ENCODE data around the gene PSMB4.
"Not testable (repeated sequence)": the region's sequence is repeated elsewhere in the genome, so short reads cannot be mapped to it uniquely, and the experiment has no call there.

Gene PSMB4

GRCh38 chr1:151399324-151400171 is at the start of gene PSMB4:
TSS of gene PSMB4 (plus strand) at chr1:151399573. CDS start at chr1:151399588, 15 bp downstream.
- Histone ChIP-seq H3K9ac (ENCODE audit: low read depth, low read length) (peak within 1 kb of the TSS; percentile 85), H3K9me3 (ENCODE audit: control insufficient read depth, insufficient read depth, low read length) (no peaks in the 10 kb centered on the region), H3K36me3 (ENCODE audit: insufficient read depth, low read length) (no peaks in the 10 kb centered on the region; the same call in 1 of the 2 replicates), H3K4me1 (ENCODE audit: insufficient read depth, low read length) (no peaks in the 10 kb centered on the region)

GRCh38 chr1:151350323-151350722 is 49.0 kb upstream of the PSMB4 start:
- H3K36me3 ChIP-seq (ENCODE audit: insufficient read depth, low read length); H3K9me3 ChIP-seq (ENCODE audit: control insufficient read depth, insufficient read depth, low read length); H3K9ac ChIP-seq (ENCODE audit: low read depth, low read length); H3K4me1 ChIP-seq (ENCODE audit: insufficient read depth, low read length): not testable (repeated sequence)

GRCh38 chr1:151352021-151352718 is 47.2 kb upstream of the PSMB4 start:
- H3K9me3 ChIP-seq (ENCODE audit: control insufficient read depth, insufficient read depth, low read length) = no peaks in the 10 kb centered on the region; the same call in 1 of the 2 replicates
- H3K4me1 ChIP-seq (ENCODE audit: insufficient read depth, low read length) = 0 out of 2 replicates have a peak, but pooled peaks cover 5% of the 10 kb centered on the region
- no peak overlapping the region for H3K9ac ChIP-seq (ENCODE audit: low read depth, low read length)
- no peaks in the 10 kb centered on the region for H3K36me3 ChIP-seq (ENCODE audit: insufficient read depth, low read length)

GRCh38 chr1:151356696-151357095 is 42.7 kb upstream of the PSMB4 start:
- no peaks in the 10 kb centered on the region for H3K36me3 ChIP-seq (ENCODE audit: insufficient read depth, low read length)
- no peaks in the 10 kb centered on the region; the same call in 1 of the 2 replicates for H3K9me3 ChIP-seq (ENCODE audit: control insufficient read depth, insufficient read depth, low read length)
- H3K9ac ChIP-seq (ENCODE audit: low read depth, low read length) = no peak overlapping the region
- H3K4me1 ChIP-seq (ENCODE audit: insufficient read depth, low read length) = no peaks in the 10 kb centered on the region

GRCh38 chr1:151361883-151362282 is 37.5 kb upstream of the PSMB4 start:
- Histone ChIP-seq H3K9me3 (ENCODE audit: control insufficient read depth, insufficient read depth, low read length) (peaks cover 5% of the 10 kb centered on the region; the same call in 1 of the 2 replicates), H3K9ac (ENCODE audit: low read depth, low read length) (no peak overlapping the region), H3K36me3 (ENCODE audit: insufficient read depth, low read length) (no peaks in the 10 kb centered on the region), H3K4me1 (ENCODE audit: insufficient read depth, low read length) (no peaks in the 10 kb centered on the region)

GRCh38 chr1:151362308-151363155 is 36.8 kb upstream of the PSMB4 start:
- Histone ChIP-seq H3K36me3 (ENCODE audit: insufficient read depth, low read length) (no peaks in the 10 kb centered on the region), H3K4me1 (ENCODE audit: insufficient read depth, low read length) (no peaks in the 10 kb centered on the region), H3K9ac (ENCODE audit: low read depth, low read length) (no peak overlapping the region), H3K9me3 (ENCODE audit: control insufficient read depth, insufficient read depth, low read length) (peaks cover 5% of the 10 kb centered on the region; the same call in 1 of the 2 replicates)

GRCh38 chr1:151364996-151365395 is 34.4 kb upstream of the PSMB4 start:
- peaks cover 5% of the 10 kb centered on the region; the same call in 1 of the 2 replicates for H3K9me3 ChIP-seq (ENCODE audit: control insufficient read depth, insufficient read depth, low read length)
- no peaks in the 10 kb centered on the region for H3K36me3 ChIP-seq (ENCODE audit: insufficient read depth, low read length)
- no peaks in the 10 kb centered on the region for H3K4me1 ChIP-seq (ENCODE audit: insufficient read depth, low read length)
- no peak overlapping the region for H3K9ac ChIP-seq (ENCODE audit: low read depth, low read length)

- Histone ChIP-seq H3K9me3 (ENCODE audit: control insufficient read depth, insufficient read depth, low read length) (no peaks in the 10 kb centered on the region), H3K9ac (ENCODE audit: low read depth, low read length) (no peak overlapping the region), H3K4me1 (ENCODE audit: insufficient read depth, low read length) (peaks cover 7% of the 10 kb centered on the region; the same call in 1 of the 2 replicates), H3K36me3 (ENCODE audit: insufficient read depth, low read length) (no peaks in the 10 kb centered on the region)
Measured at GRCh38 chr1:151367658-151368392, 31.5 kb upstream of the PSMB4 start.

GRCh38 chr1:151368393-151369301 is 30.7 kb upstream of the PSMB4 start:
- H3K4me1 ChIP-seq (ENCODE audit: insufficient read depth, low read length) = peaks cover 7% of the 10 kb centered on the region; the same call in 1 of the 2 replicates
- no peaks in the 10 kb centered on the region for H3K36me3 ChIP-seq (ENCODE audit: insufficient read depth, low read length)
- no peaks in the 10 kb centered on the region for H3K9me3 ChIP-seq (ENCODE audit: control insufficient read depth, insufficient read depth, low read length)
- H3K9ac ChIP-seq (ENCODE audit: low read depth, low read length) = no peak overlapping the region

- Histone ChIP-seq H3K9ac (ENCODE audit: low read depth, low read length) (no peak overlapping the region), H3K4me1 (ENCODE audit: insufficient read depth, low read length) (peaks cover 7% of the 10 kb centered on the region; the same call in 1 of the 2 replicates), H3K36me3 (ENCODE audit: insufficient read depth, low read length) (no peaks in the 10 kb centered on the region), H3K9me3 (ENCODE audit: control insufficient read depth, insufficient read depth, low read length) (no peaks in the 10 kb centered on the region)
Measured at GRCh38 chr1:151369302-151369610, 30.1 kb upstream of the PSMB4 start.

- Histone ChIP-seq H3K9ac (ENCODE audit: low read depth, low read length) (no peak overlapping the region), H3K9me3 (ENCODE audit: control insufficient read depth, insufficient read depth, low read length) (no peaks in the 10 kb centered on the region), H3K36me3 (ENCODE audit: insufficient read depth, low read length) (no peaks in the 10 kb centered on the region), H3K4me1 (ENCODE audit: insufficient read depth, low read length) (peaks cover 7% of the 10 kb centered on the region; the same call in 1 of the 2 replicates)
Measured at GRCh38 chr1:151369621-151370048, 29.7 kb upstream of the PSMB4 start.

- no peak overlapping the region for H3K9ac ChIP-seq (ENCODE audit: low read depth, low read length)
- peaks cover 7% of the 10 kb centered on the region; the same call in 1 of the 2 replicates for H3K4me1 ChIP-seq (ENCODE audit: insufficient read depth, low read length)
- H3K9me3 ChIP-seq (ENCODE audit: control insufficient read depth, insufficient read depth, low read length) = no peaks in the 10 kb centered on the region
- no peaks in the 10 kb centered on the region for H3K36me3 ChIP-seq (ENCODE audit: insufficient read depth, low read length)
Measured at GRCh38 chr1:151370211-151370911, 29.0 kb upstream of the PSMB4 start.
